Panc1 (cell line): ENCODE results near the gene ASXL1.
A peak's percentile ranks its signal among the peaks of the same experiment; 100 is the strongest.

Experiments
- POLR2AphosphoS5 ChIP-seq: IDR thresholded peaks from 2 replicates; pipeline ENCODE4 v1.6.1; 2012; ENCODE audit warnings: mild to moderate bottlenecking, low read depth, low read length, moderate library complexity
- REST ChIP-seq, 2 experiments: IDR thresholded peaks; 2 replicates each; pipeline ENCODE4 v1.6.1; 2011 to 2012; ENCODE audit warnings: low read depth in 2 of 2, control low read depth in 1 of 2, low read length in 1 of 2, mild to moderate bottlenecking in 1 of 2, moderate library complexity in 1 of 2; ENCODE audit not compliant: insufficient read depth in 1 of 2
- SIN3A ChIP-seq: IDR thresholded peaks from 2 replicates; pipeline ENCODE4 v1.6.1; 2012; ENCODE audit warnings: low read depth, mild to moderate bottlenecking, low read length, moderate library complexity, borderline replicate concordance; ENCODE audit not compliant: insufficient read depth
- TF ChIP-seq, protein P1 (sequence below): fragments of 450-650 bp; IDR thresholded peaks from 2 replicates; pipeline ENCODE4 v1.5.1; 2017; ENCODE audit warnings: mild to moderate bottlenecking

GRCh38 chr20:32451682-32452461 is 93.7 kb downstream of the ASXL1 start:
- TF ChIP-seq, protein P1, sequence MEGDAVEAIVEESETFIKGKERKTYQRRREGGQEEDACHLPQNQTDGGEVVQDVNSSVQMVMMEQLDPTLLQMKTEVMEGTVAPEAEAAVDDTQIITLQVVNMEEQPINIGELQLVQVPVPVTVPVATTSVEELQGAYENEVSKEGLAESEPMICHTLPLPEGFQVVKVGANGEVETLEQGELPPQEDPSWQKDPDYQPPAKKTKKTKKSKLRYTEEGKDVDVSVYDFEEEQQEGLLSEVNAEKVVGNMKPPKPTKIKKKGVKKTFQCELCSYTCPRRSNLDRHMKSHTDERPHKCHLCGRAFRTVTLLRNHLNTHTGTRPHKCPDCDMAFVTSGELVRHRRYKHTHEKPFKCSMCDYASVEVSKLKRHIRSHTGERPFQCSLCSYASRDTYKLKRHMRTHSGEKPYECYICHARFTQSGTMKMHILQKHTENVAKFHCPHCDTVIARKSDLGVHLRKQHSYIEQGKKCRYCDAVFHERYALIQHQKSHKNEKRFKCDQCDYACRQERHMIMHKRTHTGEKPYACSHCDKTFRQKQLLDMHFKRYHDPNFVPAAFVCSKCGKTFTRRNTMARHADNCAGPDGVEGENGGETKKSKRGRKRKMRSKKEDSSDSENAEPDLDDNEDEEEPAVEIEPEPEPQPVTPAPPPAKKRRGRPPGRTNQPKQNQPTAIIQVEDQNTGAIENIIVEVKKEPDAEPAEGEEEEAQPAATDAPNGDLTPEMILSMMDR, result no peak; the same call in 1 of the 2 replicates
- TF ChIP-seq POLR2AphosphoS5 (no peak), SIN3A (no peak), REST (IDR thresholded peaks at IDR 0.05; ENCODE audit: insufficient read depth in 1 of 2, low read depth in 2 of 2, low read length in 1 of 2) (0 out of 4 replicates have a peak, but pooled peaks of 1 of the 2 experiments have one; percentile 24)
